Hematopoietic multipotent progenitor cell treated with erythropoietin and hydrocortisone succinate and interleukin-3 and kit ligand, for 15 days (in vitro differentiated cells): ENCODE data around the gene C1orf115.
"Not testable (repeated sequence)": the region's sequence is repeated elsewhere in the genome, so short reads cannot be mapped to it uniquely, and the experiment has no call there.

ENCODE experiments used
- DNase-seq: peaks from one replicate; pipeline ENCODE4 v3.0.0-alpha.2; 2015; ENCODE audit warnings: low spot score

C1orf115 gene

DNA sequence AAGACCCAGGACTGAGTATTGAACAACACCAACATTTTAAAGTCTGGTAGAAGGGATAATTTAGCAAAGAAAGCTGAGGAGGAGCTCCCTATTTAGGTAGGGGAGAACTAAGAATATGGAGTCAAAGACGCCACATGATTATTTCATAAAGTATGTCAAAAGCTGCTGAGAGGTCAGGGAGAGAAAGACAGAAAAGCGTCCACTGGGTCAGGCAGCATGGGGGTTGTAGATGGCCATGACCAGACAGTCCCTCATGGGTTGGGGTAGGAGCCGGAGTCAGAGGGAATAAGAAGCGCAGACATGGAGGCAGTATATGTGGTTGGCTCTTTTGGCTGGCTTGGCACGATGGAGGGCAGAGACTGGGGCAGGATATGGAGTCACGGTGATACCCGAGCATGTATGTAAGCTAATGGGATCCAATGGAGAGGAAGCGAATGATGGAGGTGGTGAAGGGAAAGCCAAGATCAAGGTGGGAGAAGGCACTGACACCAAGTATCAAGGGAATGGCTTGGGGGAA lies 4.8 kb downstream of the C1orf115 start:
- no peak for DNase-seq

DNA sequence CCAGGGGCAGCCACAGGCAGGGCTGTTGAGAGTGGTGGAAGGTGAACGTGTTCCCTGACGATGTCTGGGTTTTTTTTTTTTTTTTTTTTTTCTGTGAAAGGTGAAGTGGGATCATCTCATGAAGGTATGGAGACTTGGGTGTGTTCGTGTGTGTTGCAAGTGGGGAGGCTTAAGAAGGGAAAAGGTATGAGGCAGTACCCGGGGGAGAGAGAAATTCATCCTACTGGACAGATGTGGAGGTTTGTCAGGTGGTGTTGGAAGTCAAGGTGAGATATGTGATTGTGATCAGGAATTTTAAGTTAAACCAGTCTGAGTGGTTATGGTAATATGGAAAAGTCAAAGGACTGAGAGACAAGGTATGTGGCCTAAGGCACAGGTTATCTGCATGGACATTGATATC lies 5.3 kb downstream of the C1orf115 start:
- no peak for DNase-seq

DNA sequence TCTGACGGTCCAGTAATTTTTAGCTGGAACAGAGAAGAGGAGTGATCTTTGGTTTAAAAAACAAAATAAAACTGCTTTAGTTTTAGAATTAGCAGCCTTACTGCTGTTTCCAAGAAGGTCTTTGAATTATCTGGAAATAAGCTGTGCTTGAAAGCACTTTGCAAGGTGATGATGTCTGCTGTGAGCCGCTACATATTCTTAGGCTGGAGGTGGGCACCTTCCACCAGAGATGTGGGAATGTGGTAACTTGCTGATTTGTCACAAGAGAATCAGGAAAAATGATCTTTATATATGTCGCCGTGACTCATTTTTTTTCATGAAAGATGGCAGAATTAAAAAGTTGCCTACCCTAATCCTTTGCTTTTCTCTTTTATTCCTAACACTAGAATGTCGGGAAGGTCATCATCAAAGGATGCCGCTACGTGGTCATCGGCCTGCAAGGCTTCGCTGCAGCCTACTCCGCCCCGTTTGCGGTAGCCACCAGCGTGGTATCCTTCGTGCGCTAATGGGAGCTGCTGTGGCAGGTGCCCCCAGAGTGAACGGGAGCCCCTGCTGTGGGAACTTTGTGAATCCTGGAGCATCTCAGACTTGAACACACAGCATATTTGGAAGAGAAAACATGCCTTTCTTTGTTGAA lies 6.2 kb downstream of the C1orf115 start:
- no peak for DNase-seq

DNA sequence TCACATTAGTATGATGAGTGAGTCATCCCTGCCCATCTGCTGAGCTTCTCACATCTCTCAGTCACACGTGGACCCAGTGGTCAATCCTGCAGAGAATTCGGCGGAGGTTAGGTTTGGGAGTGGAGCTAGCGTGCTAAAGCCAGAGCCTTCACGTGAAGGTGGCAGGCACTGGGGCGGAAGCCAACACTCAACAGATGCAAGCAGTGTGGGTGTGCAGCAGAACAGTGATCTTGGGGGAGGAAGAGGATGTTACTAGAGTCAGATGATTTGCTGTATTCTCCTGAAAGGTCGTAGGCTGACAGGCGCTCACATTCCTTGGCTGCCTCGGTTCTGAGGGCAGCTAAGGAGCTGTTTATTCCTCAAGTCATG lies 6.7 kb downstream of the C1orf115 start:
- no peak for DNase-seq

DNA sequence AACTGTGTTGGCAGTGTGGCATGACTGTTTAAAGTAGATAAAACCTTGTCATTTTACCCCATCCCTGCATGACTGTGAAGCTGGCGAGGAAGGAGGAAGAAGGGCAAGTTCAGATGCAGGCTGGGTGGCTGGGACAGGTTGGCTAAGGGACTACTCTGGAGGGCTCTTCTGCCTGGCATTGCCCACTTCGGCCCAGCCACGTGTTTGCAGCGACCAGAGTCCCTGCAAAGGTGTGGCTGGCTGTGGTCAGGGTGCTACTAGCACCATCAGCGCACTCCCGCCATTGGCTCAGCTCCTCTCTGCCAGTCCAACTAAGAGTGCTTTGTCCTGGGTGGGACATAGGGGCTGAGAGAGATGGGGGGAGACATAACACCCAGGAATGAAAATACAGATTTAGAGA lies 7.2 kb downstream of the C1orf115 start:
- no peak for DNase-seq

DNA sequence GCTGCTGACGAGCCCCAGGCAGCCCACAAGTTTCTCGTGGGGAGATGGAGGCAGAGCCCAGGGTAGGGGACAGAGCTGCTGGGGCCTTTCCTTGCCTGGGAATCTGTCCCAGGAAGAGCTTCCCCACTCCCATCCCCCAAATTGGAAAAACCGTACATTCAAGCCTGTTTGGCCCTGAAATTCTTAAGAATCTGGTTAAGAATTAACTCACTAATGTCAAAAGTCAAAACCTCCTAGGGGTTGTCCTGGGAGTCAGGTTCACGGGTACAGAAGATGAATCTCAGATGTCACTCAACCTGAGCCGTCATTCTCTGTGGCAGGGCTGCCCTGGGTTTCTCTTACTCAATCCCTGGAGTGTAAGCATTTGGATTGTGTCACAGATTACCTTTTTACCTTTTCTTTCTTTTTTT lies 8.4 kb downstream of the C1orf115 start:
- no peak for DNase-seq

DNA sequence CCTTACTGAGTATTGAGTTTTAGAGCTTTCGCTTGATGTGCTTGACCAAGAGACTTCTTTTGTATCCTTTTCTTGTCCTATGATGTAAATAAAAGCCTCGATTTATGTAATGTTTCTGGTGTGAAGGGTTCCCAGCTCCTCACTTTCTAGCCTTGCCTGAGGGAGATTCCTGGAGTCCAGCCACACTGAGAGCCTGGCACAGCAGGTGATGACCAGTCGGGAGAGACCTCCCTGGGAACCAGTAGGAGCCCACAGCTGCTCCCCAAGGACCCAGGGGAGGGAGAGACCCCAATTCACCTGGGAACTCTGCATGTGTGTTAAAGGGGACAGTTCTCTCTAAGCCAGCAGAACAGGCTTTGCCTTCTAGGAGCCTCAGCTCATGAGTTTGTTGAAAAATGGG lies 8.9 kb downstream of the C1orf115 start:
- DNase-seq = no peak

DNA sequence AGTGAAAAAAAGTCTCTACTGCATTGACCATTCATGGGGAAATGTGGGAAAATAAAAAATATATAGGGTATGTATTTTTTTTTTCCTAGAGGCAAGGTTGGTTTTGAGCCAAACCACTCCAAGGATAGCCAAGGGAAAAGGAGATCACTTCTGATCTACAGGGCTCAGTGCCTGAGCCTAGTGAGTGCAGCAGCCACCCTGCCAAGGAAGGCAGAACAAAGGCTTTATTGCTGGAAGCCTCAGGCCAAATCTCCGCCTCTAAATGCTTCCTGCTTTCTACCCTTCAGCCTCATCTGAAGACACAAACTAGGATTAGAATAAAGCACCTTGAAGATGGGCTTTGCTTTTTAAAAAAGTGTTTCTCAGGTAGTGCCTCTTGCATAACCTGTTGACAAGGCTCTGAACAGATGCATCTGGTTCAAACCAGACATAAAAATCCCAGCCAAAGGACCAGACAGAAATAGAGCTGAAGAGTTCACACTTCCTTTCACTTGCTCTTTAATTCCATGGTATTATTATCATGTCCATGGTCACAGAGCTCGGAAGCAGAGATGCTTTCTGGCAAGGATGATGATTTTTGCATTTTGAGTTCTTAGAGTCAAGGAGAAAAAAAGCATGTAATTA lies 10.5 kb downstream of the C1orf115 start:
- no peak for DNase-seq

DNA sequence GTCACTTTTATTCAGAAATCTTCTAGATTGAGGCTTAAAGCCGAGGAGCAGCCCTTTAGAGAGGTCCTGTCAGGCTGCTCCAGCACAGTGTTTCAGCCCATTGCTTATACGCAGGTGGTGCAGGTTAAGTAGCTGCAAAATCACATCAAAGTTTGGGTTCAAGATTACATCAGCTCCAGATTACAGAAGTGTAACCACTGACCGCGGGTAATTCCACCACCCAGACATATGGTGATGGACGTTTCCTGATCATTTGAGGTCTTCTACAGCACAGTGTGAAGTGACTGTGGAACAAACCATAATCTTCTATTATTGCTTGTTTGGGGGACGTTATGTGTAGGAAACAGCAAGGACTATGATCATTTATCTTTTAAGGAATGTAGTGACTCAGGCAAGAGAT lies 11.8 kb downstream of the C1orf115 start:
- DNase-seq = no peak

DNA sequence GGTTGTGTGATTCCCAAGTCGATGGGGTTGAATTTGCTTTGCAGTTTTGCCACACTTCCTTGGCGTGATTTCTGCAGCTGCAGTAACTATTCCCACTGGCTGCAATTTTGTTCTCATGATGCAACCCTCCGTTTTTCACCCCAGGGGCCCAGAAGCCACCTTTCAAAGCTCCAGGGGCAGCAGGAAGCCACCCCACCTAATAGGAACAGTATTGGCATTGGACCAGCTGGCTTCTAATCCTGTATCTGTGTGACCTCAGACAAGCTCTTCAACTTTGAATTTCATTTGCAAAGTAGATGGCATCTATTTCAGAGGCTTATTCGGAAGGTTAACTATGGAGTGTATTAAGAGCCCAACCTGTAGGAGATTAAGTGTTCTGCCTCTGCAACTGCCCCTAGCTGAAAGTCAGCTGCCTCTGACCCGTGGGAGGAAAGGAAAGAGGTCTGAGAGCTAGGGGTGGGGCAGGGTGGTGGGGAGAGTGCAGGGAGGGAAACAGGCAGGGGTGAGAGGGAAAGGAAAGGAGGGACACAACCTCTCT lies 12.6 kb downstream of the C1orf115 start:
- DNase-seq = no peak

DNA sequence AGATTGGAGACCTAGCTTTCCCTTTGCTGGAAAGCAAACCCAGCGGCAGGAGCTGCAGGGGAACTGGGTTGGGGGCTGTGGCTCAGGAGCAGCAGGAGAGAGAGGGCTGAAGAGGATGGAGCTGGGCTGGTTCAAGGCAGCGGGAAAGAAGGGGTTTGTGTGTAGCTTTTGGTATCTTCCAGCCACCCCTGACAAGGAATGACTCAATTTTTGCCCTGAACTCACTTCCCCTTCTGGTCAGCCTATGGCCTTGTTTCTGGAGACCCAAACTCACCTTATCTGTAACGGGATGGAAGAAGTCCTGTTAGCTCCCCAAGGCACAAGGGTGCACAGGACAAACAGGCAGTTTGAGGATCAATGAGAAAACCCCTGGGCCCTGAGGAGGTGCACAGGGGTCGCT lies 13.1 kb downstream of the C1orf115 start:
- DNase-seq = no peak

DNA sequence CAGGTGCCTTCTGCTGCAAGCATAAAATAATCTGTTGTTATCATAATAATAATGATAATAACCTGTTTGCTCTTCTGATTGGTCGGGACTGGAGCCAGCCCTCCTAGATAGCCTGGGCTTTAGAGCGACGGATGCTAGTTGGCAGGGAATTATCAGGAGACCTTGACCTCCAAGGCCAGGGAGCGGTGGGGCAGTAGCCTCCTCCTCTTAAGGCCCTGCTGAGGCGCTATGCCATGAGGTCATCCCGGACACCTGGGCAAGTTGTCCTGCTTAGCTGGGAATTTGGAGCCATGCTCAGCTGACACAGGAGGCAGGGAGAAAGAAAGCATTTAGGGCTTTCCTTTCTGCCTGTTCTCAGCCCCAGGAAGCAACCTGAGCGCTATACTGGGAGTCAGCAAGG lies 15.6 kb downstream of the C1orf115 start:
- no peak for DNase-seq

DNA sequence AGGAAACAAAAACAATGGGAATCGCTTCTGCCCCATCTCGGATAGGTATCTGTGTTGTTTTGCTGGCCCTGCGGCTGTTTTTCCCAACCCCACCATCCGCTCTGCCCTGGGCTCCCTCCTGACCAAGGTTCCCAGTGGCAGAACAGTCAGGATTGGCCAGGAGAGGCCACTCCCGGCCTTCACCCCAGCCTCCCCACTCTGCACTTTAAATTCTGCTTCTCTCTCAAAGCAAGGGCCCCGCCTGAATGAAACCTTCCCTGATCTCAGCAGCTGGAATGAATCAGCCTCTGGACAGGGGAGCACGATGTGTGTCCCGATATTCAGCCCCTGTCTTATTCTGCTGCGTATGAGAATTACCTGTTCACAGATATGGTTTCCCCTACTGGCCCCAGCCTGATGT lies 16.3 kb downstream of the C1orf115 start:
- no peak for DNase-seq

DNA sequence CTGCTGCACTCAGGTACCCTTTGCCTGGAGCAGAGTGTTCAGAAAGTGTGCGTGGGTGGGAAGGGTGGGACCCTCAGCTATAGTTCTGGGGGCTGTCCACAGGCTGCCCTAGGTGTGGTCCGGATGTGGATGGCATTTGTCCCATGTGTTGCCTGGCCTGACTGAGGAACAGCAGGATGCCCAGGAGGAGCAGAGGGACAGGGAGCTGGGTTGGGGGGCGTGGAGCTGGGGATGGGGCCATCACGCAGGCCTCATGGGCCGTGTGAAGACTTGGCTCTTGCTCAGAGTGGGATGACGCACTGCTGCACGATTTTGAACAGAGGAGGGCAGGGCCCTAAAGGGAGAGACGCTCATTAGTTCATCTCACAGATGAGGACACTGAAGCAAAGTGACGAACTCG lies 17.0 kb downstream of the C1orf115 start:
- no peak for DNase-seq

DNA sequence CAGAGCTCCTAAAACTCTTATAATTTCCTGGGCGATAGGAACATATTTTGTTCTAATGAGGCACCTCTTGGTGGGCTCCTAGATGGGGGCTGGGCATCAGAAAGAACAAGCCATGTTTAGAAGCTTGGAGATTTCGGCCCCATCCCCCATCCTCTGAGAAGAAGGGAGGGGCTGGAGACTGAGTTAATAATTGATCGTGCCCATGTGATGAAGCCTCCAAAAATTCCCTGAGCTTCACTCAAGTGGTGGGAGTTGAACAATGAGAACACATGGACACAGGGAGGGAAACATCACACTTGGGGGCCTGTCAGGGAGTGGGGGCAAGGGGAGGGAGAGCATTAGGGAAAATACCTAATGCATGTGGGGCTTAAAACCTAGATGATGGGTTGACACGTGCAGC lies 18.1 kb downstream of the C1orf115 start:
- DNase-seq = no peak

DNA sequence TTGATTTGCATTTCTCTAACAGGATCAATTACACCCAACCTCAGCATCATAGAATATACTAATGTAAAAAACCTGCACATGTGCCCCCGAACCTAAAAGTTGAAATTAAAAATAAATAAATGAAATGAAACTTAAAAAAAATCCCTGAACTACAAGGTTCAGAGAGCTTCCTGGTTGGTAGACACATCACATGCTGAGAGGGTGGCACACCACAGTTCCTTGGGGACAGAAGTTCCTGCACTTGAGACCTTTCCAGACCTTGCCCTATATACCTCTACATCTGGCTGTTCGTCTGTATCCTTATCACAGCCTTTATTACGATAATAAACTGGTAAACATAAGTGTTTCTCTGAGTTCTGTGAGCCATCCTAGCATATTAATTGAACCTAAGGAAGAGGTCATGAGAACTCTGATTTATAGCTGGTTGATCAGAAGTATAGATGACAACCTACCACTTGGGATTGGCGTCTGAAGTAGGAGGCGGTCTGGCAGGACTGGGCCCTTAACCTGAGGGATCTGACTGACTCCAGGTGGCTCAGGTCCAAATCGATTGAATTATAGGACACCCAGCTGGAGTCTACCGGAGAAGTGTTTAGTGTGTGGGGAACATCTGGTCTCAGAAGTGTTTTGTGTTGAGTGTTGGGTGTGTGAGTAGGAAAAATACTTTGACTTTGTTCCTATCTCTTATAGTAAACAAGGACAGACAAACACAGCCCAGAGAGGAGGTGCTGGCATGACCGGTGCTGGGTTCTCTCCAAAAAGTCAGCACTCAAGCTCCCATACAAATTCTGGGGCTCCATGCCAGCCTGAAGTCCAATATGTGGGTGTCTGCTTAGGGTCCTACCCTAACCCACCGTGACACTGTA lies 19.0 kb downstream of the C1orf115 start:
- DNase-seq = no peak

DNA sequence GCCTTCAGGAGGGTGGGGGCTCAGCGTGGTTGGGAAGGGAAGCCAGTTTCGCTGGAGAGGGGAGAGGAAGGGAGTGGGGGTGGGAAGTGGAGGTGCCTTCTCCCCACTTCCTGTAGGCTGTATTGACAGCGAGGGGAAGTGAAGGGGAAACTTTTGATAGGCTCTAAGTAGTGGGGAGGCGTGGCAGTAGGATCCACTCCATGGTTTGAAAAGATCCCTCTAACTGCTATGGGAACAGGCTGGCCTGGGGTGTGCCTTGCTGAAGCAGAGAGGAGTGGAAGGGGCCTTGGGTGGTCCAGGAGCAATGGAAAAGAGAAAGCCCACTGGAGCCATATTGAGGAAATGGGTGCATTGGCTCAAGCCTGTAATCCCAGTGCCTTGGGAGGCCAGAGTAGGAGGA lies 20.2 kb downstream of the C1orf115 start:
- DNase-seq = no peak

DNA sequence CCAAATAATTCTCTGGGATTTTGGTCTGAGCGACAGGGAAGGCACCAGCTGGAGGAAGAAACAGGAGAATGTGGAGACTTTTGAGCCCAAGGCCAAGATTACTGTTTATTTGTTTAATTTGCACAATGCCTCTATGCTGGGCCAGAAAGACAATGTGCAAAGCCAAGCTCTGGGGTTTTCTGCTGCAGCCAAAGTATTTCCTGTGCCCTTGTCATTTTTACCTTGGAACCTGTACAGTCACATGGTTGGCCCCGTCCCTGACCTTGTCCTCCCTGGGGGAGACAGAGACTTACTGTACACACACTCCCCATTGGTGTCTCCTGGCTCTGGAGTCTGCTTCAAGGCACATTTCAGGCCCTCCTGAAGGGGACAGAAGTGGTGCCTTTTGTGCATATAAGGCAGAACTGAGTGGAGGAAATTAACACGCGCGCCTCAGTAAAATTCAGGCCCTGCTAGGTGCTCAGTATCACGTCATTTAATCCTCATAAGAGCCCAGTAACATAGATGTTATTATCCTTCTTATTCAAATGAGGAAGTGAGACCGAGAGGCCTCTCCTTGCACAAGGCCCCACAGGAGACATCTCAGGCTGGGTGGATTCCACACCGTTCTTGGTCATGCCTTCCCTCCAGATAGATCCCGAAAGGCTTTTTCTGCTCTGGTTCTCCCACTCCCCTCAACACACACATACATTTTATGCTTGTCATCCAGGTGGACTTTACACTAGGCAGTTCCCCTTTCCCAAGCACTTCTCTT lies 21.1 kb downstream of the C1orf115 start:
- DNase-seq = no peak

DNA sequence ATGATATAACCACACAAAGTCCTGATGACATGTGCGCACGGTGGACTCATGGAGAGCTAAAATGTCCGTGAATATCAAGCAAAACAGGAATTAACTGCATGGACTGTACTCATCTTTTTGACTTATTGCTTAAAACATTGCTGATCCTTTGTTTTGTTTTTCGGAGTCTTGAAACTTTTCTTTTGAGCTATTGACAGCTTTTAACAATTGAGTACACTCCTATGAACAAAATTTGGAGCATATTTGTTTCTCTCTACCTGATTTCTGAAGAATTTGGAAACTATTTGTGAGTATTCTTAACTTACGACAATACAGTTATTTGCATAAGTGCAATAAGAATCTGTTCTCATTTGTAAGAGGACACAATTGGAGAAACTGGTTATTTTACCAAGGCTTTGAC lies 25.8 kb downstream of the C1orf115 start:
- DNase-seq = not testable (repeated sequence)

DNA sequence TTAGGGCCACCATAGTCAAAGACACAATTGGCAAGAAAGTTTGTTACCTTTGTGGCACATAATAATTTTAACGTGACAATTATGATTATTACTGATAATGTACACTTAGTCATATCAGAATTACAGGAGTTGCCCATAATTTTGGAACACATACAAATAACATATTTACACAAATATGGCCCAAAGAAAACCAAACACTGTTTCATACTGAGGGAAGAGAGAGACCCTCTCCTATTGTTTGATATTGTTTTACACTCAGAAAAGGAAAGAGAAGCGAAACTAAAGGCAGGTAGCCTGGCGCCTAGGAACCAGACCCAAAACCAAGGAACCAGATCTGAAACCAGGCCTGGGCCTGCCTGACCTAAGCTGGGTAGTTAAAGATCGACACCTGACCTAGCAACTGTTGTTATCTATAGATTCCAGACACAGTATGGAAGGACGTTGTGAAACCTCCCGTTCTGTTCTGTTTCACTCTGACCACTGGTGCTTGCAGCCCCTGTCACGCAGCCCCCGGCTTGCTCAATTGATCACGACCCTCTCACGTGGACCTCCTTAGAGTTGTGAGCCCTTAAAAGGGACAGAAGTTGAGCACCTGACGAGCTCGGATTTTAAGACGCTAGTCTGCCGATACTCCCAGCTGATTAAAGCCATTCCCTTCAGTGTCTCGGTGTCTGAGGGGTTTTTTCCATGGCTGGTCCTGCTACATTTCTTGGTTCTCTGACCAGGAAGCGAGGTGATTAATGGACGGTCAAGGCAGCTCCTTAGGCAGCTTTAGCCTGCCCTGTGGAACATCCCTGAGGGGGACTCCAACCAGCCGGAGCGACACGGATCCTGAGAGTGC lies 27.9 kb downstream of the C1orf115 start:
- DNase-seq = no peak

DNA sequence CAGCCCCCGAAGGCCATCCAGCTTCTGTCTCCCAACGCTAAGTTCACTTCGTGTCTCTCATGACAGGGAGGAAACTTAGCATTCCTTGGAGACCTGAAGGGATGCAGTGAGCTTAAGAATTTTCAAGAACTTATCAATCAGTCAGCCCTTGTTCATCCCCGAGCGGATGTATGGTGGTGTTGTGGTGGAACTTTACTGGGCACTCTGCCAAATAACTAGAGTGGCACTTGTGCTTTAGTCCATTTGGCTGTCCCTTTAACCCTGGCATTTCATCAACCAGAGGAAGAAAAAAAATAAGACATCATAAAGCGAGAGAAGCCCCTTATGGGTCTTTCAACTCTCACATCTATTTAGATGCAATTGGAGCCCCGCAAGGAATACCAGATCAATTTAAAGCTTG lies 31.1 kb downstream of the C1orf115 start:
- DNase-seq = not testable (repeated sequence)
